ENCODE measurements around the gene OR6V1.
"Not testable (repeated sequence)": the region's sequence is repeated elsewhere in the genome, so short reads cannot be mapped to it uniquely, and the experiment has no call there.

Gene OR6V1

GRCh38 chr7:143073556-143073955 lies 21.4 kb downstream of the OR6V1 start:
- H3K9me3 ChIP-seq (ENCODE audit: low read length) = no peaks in the 10 kb centered on the region
- no peak overlapping the region for H2AFZ ChIP-seq (ENCODE audit: low read length)
- H3K9ac ChIP-seq (ENCODE audit: low read length) = no peak overlapping the region
- no peak overlapping the region for H3K4me2 ChIP-seq (ENCODE audit: low read length)
- no peaks in the 10 kb centered on the region for H3K4me1 ChIP-seq (ENCODE audit: insufficient read depth, low read length, severe bottlenecking)
- H3F3A ChIP-seq (ENCODE audit: insufficient read depth, low read length) = no peaks in the 10 kb centered on the region
- no peaks in the 10 kb centered on the region for H3K36me3 ChIP-seq (ENCODE audit: insufficient read depth, low read length)
- H3K9me2 ChIP-seq (ENCODE audit: low read depth, low read length) = no peaks in the 10 kb centered on the region
- H3K4me3 ChIP-seq (ENCODE audit: low read depth, low read length, poor library complexity, severe bottlenecking) = no peak overlapping the region
- no peaks in the 10 kb centered on the region for H3K27me3 ChIP-seq (ENCODE audit: insufficient read depth, low read length)
- TF ChIP-seq, protein P1, sequence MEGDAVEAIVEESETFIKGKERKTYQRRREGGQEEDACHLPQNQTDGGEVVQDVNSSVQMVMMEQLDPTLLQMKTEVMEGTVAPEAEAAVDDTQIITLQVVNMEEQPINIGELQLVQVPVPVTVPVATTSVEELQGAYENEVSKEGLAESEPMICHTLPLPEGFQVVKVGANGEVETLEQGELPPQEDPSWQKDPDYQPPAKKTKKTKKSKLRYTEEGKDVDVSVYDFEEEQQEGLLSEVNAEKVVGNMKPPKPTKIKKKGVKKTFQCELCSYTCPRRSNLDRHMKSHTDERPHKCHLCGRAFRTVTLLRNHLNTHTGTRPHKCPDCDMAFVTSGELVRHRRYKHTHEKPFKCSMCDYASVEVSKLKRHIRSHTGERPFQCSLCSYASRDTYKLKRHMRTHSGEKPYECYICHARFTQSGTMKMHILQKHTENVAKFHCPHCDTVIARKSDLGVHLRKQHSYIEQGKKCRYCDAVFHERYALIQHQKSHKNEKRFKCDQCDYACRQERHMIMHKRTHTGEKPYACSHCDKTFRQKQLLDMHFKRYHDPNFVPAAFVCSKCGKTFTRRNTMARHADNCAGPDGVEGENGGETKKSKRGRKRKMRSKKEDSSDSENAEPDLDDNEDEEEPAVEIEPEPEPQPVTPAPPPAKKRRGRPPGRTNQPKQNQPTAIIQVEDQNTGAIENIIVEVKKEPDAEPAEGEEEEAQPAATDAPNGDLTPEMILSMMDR (IDR thresholded peaks at IDR 0.05; ENCODE audit: low read length) = no peak
- TF ChIP-seq EZH2 (IDR thresholded peaks at IDR 0.05; ENCODE audit: borderline replicate concordance, low read length) = no peak
- no peaks in the 10 kb centered on the region for H4K20me1 ChIP-seq (ENCODE audit: insufficient read depth, low read length)
- H3K79me2 ChIP-seq (ENCODE audit: insufficient read depth, low read length) = no peaks in the 10 kb centered on the region
- no peak overlapping the region for H3K27ac ChIP-seq (ENCODE audit: low read depth, low read length, poor library complexity, severe bottlenecking)

DNA sequence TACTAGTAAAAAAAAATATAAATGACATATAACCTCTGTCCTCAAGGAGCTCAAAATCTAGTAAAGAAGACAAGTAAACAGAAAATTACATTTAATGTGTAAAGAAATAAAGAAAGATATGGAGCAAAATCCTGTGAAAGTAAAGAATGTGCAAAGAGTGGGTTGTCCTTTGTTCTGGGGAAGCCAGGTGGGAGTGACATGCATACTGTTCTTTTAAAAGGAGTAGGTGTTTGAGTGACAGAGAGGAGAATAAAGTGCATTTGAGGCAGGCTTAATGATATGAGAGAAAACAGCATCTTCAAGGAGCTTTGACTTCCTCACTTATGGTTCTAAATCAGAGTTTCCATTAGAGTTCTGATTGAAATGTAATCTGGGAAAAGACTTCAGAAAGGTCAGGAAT lies 22.0 kb downstream of the OR6V1 start:
- no peaks in the 10 kb centered on the region for H3K27me3 ChIP-seq (ENCODE audit: insufficient read depth, low read length)
- H3K4me3 ChIP-seq (ENCODE audit: low read depth, low read length, poor library complexity, severe bottlenecking) = no peak overlapping the region
- no peaks in the 10 kb centered on the region for H3K79me2 ChIP-seq (ENCODE audit: insufficient read depth, low read length)
- TF ChIP-seq EZH2 (IDR thresholded peaks at IDR 0.05; ENCODE audit: borderline replicate concordance, low read length) = no peak
- TF ChIP-seq, protein P1 (IDR thresholded peaks at IDR 0.05; ENCODE audit: low read length) = no peak
- no peak overlapping the region for H2AFZ ChIP-seq (ENCODE audit: low read length)
- H3K36me3 ChIP-seq (ENCODE audit: insufficient read depth, low read length) = no peaks in the 10 kb centered on the region
- H3K9me3 ChIP-seq (ENCODE audit: low read length) = no peaks in the 10 kb centered on the region
- no peak overlapping the region for H3K27ac ChIP-seq (ENCODE audit: low read depth, low read length, poor library complexity, severe bottlenecking)
- H3K4me2 ChIP-seq (ENCODE audit: low read length) = no peak overlapping the region
- no peaks in the 10 kb centered on the region for H3K4me1 ChIP-seq (ENCODE audit: insufficient read depth, low read length, severe bottlenecking)
- no peaks in the 10 kb centered on the region for H3K9me2 ChIP-seq (ENCODE audit: low read depth, low read length)
- H3K9ac ChIP-seq (ENCODE audit: low read length) = no peak overlapping the region
- H4K20me1 ChIP-seq (ENCODE audit: insufficient read depth, low read length) = no peaks in the 10 kb centered on the region
- H3F3A ChIP-seq (ENCODE audit: insufficient read depth, low read length) = no peaks in the 10 kb centered on the region

DNA sequence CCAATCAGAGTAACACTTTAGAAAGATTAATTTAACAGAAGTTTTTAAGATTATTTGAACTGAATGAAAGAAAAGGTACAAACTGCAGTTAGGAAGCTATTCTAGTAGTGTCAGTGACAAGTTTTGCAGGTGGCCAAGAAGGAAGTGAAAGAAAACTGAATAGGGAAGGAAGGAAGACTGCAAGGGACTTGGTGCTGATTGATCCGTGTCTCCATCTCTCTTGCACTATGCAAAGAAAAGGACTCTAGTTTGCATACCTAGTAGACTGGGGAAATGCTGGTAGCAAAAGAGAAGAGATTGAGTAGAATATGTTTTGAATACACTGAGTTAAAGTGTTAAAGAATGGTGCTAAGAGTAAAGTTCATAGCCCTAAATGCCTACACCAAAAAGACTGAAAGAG lies 33.0 kb downstream of the OR6V1 start:
- H3F3A ChIP-seq (ENCODE audit: insufficient read depth, low read length) = no peaks in the 10 kb centered on the region
- no peak overlapping the region for H3K27ac ChIP-seq (ENCODE audit: low read depth, low read length, poor library complexity, severe bottlenecking)
- no peak for TF ChIP-seq EZH2 (IDR thresholded peaks at IDR 0.05; ENCODE audit: borderline replicate concordance, low read length)
- TF ChIP-seq, protein P1 (IDR thresholded peaks at IDR 0.05; ENCODE audit: low read length) = no peak
- no peaks in the 10 kb centered on the region for H3K79me2 ChIP-seq (ENCODE audit: insufficient read depth, low read length)
- no peaks in the 10 kb centered on the region for H4K20me1 ChIP-seq (ENCODE audit: insufficient read depth, low read length)
- H3K27me3 ChIP-seq (ENCODE audit: insufficient read depth, low read length) = no peaks in the 10 kb centered on the region; the same call in 1 of the 2 replicates
- H3K36me3 ChIP-seq (ENCODE audit: insufficient read depth, low read length) = no peaks in the 10 kb centered on the region
- H2AFZ ChIP-seq (ENCODE audit: low read length) = no peak overlapping the region
- H3K4me2 ChIP-seq (ENCODE audit: low read length) = no peak overlapping the region
- no peak overlapping the region for H3K4me3 ChIP-seq (ENCODE audit: low read depth, low read length, poor library complexity, severe bottlenecking)
- no peaks in the 10 kb centered on the region for H3K4me1 ChIP-seq (ENCODE audit: insufficient read depth, low read length, severe bottlenecking)
- no peak overlapping the region for H3K9ac ChIP-seq (ENCODE audit: low read length)
- no peaks in the 10 kb centered on the region for H3K9me2 ChIP-seq (ENCODE audit: low read depth, low read length)
- H3K9me3 ChIP-seq (ENCODE audit: low read length) = no peaks in the 10 kb centered on the region

DNA sequence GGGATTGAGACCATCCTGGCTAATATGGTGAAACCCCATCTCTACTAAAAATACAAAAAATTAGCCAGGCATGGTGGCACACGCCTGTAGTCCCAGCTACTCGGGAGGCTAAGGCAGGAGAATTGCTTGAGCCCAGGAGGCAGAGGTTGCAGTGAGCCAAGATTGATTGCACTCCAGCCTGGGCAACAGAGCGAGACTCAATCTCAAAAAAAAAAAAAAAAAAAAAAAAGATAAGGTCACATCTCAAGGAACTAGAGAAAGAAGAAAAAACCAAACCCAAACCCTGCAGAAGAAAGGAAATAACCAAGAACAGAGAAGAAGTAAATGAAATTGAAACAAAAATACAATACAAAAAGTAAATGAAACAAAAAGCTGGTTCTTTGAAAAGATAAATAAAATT lies 33.5 kb downstream of the OR6V1 start:
- not testable (repeated sequence) for H3K4me3 ChIP-seq (ENCODE audit: low read depth, low read length, poor library complexity, severe bottlenecking); H3K27me3 ChIP-seq (ENCODE audit: insufficient read depth, low read length); H3F3A ChIP-seq (ENCODE audit: insufficient read depth, low read length); H3K9ac ChIP-seq (ENCODE audit: low read length); H3K9me3 ChIP-seq (ENCODE audit: low read length); H3K9me2 ChIP-seq (ENCODE audit: low read depth, low read length); H3K27ac ChIP-seq (ENCODE audit: low read depth, low read length, poor library complexity, severe bottlenecking); H3K79me2 ChIP-seq (ENCODE audit: insufficient read depth, low read length); H3K4me1 ChIP-seq (ENCODE audit: insufficient read depth, low read length, severe bottlenecking); H3K4me2 ChIP-seq (ENCODE audit: low read length); H2AFZ ChIP-seq (ENCODE audit: low read length); H4K20me1 ChIP-seq (ENCODE audit: insufficient read depth, low read length); H3K36me3 ChIP-seq (ENCODE audit: insufficient read depth, low read length)

GRCh38 chr7:143088549-143089231 lies 36.5 kb downstream of the OR6V1 start:
- not testable (repeated sequence) for H3K9me2 ChIP-seq (ENCODE audit: low read depth, low read length); H3K9me3 ChIP-seq (ENCODE audit: low read length); H3K27ac ChIP-seq (ENCODE audit: low read depth, low read length, poor library complexity, severe bottlenecking); H3K27me3 ChIP-seq (ENCODE audit: insufficient read depth, low read length); H3K4me1 ChIP-seq (ENCODE audit: insufficient read depth, low read length, severe bottlenecking); H3K9ac ChIP-seq (ENCODE audit: low read length); H3F3A ChIP-seq (ENCODE audit: insufficient read depth, low read length); H2AFZ ChIP-seq (ENCODE audit: low read length); H3K36me3 ChIP-seq (ENCODE audit: insufficient read depth, low read length); H3K79me2 ChIP-seq (ENCODE audit: insufficient read depth, low read length); H3K4me2 ChIP-seq (ENCODE audit: low read length); H4K20me1 ChIP-seq (ENCODE audit: insufficient read depth, low read length); H3K4me3 ChIP-seq (ENCODE audit: low read depth, low read length, poor library complexity, severe bottlenecking)
